A673 (cell line): Measurements from ENCODE around the gene PRRG4. TPM values are rescaled to one million over a fixed set of nuclear protein-coding genes. Genes with fewer than 3 reads are reported as not detected.

Source experiments
- BruUV-seq: library from RNA; stranded (reverse); fragments of 400-500 nt; replicated peaks from 2 replicates; lab custom pipeline; 2021; lab: Mats Ljungman, UMichigan
- CTCF ChIA-PET: fragments of 300-600 bp; sonication (Branson Sonifier 250); formaldehyde crosslinking; loops from one replicate; lab custom pipeline; 2022; ENCODE audit warnings: antibody characterized with exemption; lab: Charles Lee
- POLR2A ChIA-PET: fragments of 300-600 bp; sonication (Branson Sonifier 250); formaldehyde crosslinking; loops from one replicate; lab custom pipeline; 2022; ENCODE audit warnings: antibody characterized with exemption; ENCODE audit not compliant: low non-redundant PET; lab: Charles Lee
- DNase-seq: peaks from one replicate; pipeline ENCODE4 v3.0.0-alpha.2; 2015; ENCODE audit warnings: low spot score
- H3K27ac ChIP-seq: fragments of 200-600 bp; sonication (generic); 2 replicates; pipeline ENCODE4 v1.5.1; 2016; ENCODE audit warnings: mixed run types, low read depth, mild to moderate bottlenecking, mixed read lengths, antibody characterized with exemption, low read length; ENCODE audit not compliant: poor library complexity, severe bottlenecking
- H3K27me3 ChIP-seq: fragments of 200-600 bp; sonication (generic); replicated peaks from 2 replicates; pipeline ENCODE4 v1.6.1; 2017; ENCODE audit warnings: mixed run types, low read depth, mild to moderate bottlenecking, mixed read lengths, antibody characterized with exemption, low read length; ENCODE audit not compliant: insufficient read depth, poor library complexity
- H3K36me3 ChIP-seq: fragments of 200-600 bp; sonication (generic); 2 replicates; pipeline ENCODE4 v1.6.1; 2016; ENCODE audit warnings: mixed run types, mild to moderate bottlenecking, mixed read lengths, antibody characterized with exemption, low read length; ENCODE audit not compliant: insufficient read depth, poor library complexity, severe bottlenecking
- H3K4me1 ChIP-seq: fragments of 200-600 bp; sonication (generic); 2 replicates; pipeline ENCODE4 v1.6.1; 2017; ENCODE audit warnings: mixed run types, mild to moderate bottlenecking, mixed read lengths, antibody characterized with exemption, low read length; ENCODE audit not compliant: insufficient read depth, poor library complexity, severe bottlenecking
- H3K4me3 ChIP-seq: fragments of 200-600 bp; sonication (generic); 2 replicates; pipeline ENCODE4 v1.5.1; 2016; ENCODE audit warnings: low read depth, mixed run types, mild to moderate bottlenecking, mixed read lengths, low read length; ENCODE audit not compliant: poor library complexity, severe bottlenecking
- H3K9me3 ChIP-seq: fragments of 200-600 bp; sonication (generic); 2 replicates; pipeline ENCODE4 v1.6.1; 2016; ENCODE audit warnings: mixed run types, low read depth, mild to moderate bottlenecking, mixed read lengths, antibody characterized with exemption, low read length; ENCODE audit not compliant: poor library complexity, severe bottlenecking
- CTCF ChIP-seq: fragments of 300-800, 200-600 bp; sonication (generic); conservative IDR thresholded peaks from 2 replicates; pipeline ENCODE4 v1.5.1; 2017; ENCODE audit warnings: low read depth, mild to moderate bottlenecking, antibody characterized with exemption, low read length, moderate library complexity, mixed read lengths
- EZH2 ChIP-seq: fragments of 200-600 bp; sonication (generic); IDR thresholded peaks from 2 replicates; pipeline ENCODE4 v1.6.1; 2017; ENCODE audit warnings: borderline replicate concordance, low read depth, mild to moderate bottlenecking, mixed read lengths, antibody characterized with exemption, low read length; ENCODE audit not compliant: poor library complexity, severe bottlenecking
- intact Hi-C: fragments of 100-400 bp; cut with micrococcal nuclease; formaldehyde crosslinking; loops from one replicate; pipeline ENCODE4 v1.10.0; 2022; ENCODE audit not compliant: unreplicated experiment
- total RNA-seq: library from RNA; stranded (reverse); gene quantifications from 2 replicates; pipeline ENCODE4 v1.2.3, GENCODE V29; 2021

The PRRG4 gene
- total RNA-seq, 1 experiment from 2014 or later = 3.8 TPM

GRCh38 chr11:32905028-32905667 lies 75.4 kb downstream of the PRRG4 start:
- no peaks in the 10 kb centered on the region for H3K27me3 ChIP-seq
- CTCF ChIA-PET = interaction anchor here (1.0 to 1.2 kb wide), 2 partner anchors 13 to 113 kb away, joined by 4 to 5 read pairs; partner anchors contain the start of gene QSER1
- POLR2A ChIA-PET = no interaction called here
- no peaks in the 10 kb centered on the region for H3K36me3 ChIP-seq
- H3K4me1 ChIP-seq = peaks cover 15% of the 10 kb centered on the region
- intact Hi-C loops = no loop called here
- peak; percentile 42 for DNase-seq
- H3K4me3 ChIP-seq = no peak overlapping the region
- no TSS peak for BruUV-seq
- H3K27ac ChIP-seq = peak overlapping the region; percentile 2
- TF ChIP-seq CTCF (no peak), EZH2 (no peak)
- no peaks in the 10 kb centered on the region for H3K9me3 ChIP-seq

Other genes with a start within 250 kb of the PRRG4 start
- 1,025 and 1,119 TPM in 2 replicates for gene EIF3M, start 246.1 kb upstream of the PRRG4 start, total RNA-seq
- not detected in 2 replicates for gene CCDC73, start 35.3 kb upstream of the PRRG4 start, total RNA-seq
- 98.6 and 111 TPM in 2 replicates for gene QSER1, start 62.9 kb downstream of the PRRG4 start, total RNA-seq
- 11.4 and 12.4 TPM in 2 replicates for gene DEPDC7, start 186.0 kb downstream of the PRRG4 start, total RNA-seq
- gene TCP11L1, start 209.6 kb downstream of the PRRG4 start, total RNA-seq = 43.7 and 44.5 TPM in 2 replicates